CD4-positive, alpha-beta T cell treated with Interleukin-4 for 4 hours (primary cell): ENCODE results near the gene RPL26.
"Not testable (repeated sequence)": the region's sequence is repeated elsewhere in the genome, so short reads cannot be mapped to it uniquely, and the experiment has no call there.

ENCODE experiments used
- DNase-seq: peaks from one replicate; pipeline ENCODE4 v3.0.0-alpha.2; 2020

The RPL26 gene

GRCh38 chr17:8362651-8363332 lies 20.2 kb downstream of the RPL26 start:
- no peak for DNase-seq

GRCh38 chr17:8360751-8361150 lies 22.2 kb downstream of the RPL26 start:
- no peak for DNase-seq

- DNase-seq = no peak
These were observed 22.7 kb downstream of the RPL26 start for GRCh38 chr17:8360260-8360659.

- no peak for DNase-seq
These were observed 23.2 kb downstream of the RPL26 start for GRCh38 chr17:8359769-8360168.

GRCh38 chr17:8357910-8358309 lies 25.1 kb downstream of the RPL26 start:
- no peak for DNase-seq

GRCh38 chr17:8354236-8354635 lies 28.8 kb downstream of the RPL26 start:
- DNase-seq = no peak

GRCh38 chr17:8353736-8354135 lies 29.3 kb downstream of the RPL26 start:
- no peak for DNase-seq

GRCh38 chr17:8350339-8350738 lies 32.7 kb downstream of the RPL26 start:
- no peak for DNase-seq

GRCh38 chr17:8347001-8347400 lies 36.0 kb downstream of the RPL26 start:
- not testable (repeated sequence) for DNase-seq

GRCh38 chr17:8345951-8346665 lies 36.9 kb downstream of the RPL26 start:
- DNase-seq = no peak

GRCh38 chr17:8345052-8345690 lies 37.8 kb downstream of the RPL26 start:
- DNase-seq = no peak

GRCh38 chr17:8341456-8341855 lies 41.5 kb downstream of the RPL26 start:
- DNase-seq = no peak

GRCh38 chr17:8339540-8339939 lies 43.5 kb downstream of the RPL26 start, which contains the start of gene ODF4:
Gene ODF4 (plus strand): TSS chr17:8339840. CDS start chr17:8340052, 212 bp downstream.
- DNase-seq = no peak

GRCh38 chr17:8338753-8339140 lies 44.2 kb downstream of the RPL26 start:
- DNase-seq = no peak

- DNase-seq = no peak
These were observed 44.9 kb downstream of the RPL26 start for GRCh38 chr17:8337802-8338752.

- DNase-seq = no peak
These were observed 49.7 kb downstream of the RPL26 start for GRCh38 chr17:8333281-8333680.

- DNase-seq = no peak
These were observed 50.3 kb downstream of the RPL26 start for GRCh38 chr17:8332688-8333087.

GRCh38 chr17:8332128-8332527 lies 50.9 kb downstream of the RPL26 start:
- no peak for DNase-seq
